SK-N-SH (cell line): ENCODE data around the gene DLEC1.

Experiments
- CTCF ChIP-seq: fragments of 200-600 bp; sonication (generic); IDR thresholded peaks from 2 replicates; pipeline ENCODE4 v1.6.1; 2017; ENCODE audit warnings: antibody characterized with exemption, mild to moderate bottlenecking, moderate library complexity
- ELF1 ChIP-seq: IDR thresholded peaks from 2 replicates; pipeline ENCODE4 v1.4.0; 2012
- EZH2phosphoT487 ChIP-seq: fragments of 200-600 bp; sonication (generic); IDR thresholded peaks from 2 replicates; pipeline ENCODE4 v1.6.1; 2017; ENCODE audit warnings: low read depth, mixed run types, mild to moderate bottlenecking, antibody characterized with exemption, moderate library complexity, borderline replicate concordance
- GATA2 ChIP-seq: sonication (generic); formaldehyde crosslinking; IDR thresholded peaks from 2 replicates; pipeline ENCODE4 v1.5.0; 2020; ENCODE audit warnings: mild to moderate bottlenecking, missing genetic modification reagents
- POLR2AphosphoS5 ChIP-seq: IDR thresholded peaks from 2 replicates; pipeline ENCODE4 v1.6.1; 2012; ENCODE audit warnings: low read depth, low read length
- SIN3A ChIP-seq: IDR thresholded peaks from 2 replicates; pipeline ENCODE4 v1.6.1; 2012; ENCODE audit warnings: low read depth, mild to moderate bottlenecking, low read length, moderate library complexity, borderline replicate concordance

GRCh38 chr3:37993460-37993819, 45.6 kb upstream of the DLEC1 start:
- TF ChIP-seq SIN3A: no peak
- TF ChIP-seq EZH2phosphoT487: no peak
- TF ChIP-seq GATA2 (CRISPR knock-in tag): no peak
- no peak for TF ChIP-seq POLR2AphosphoS5
- no peak for TF ChIP-seq CTCF
- TF ChIP-seq ELF1: no peak
